Smooth muscle cell (in vitro differentiated cells): ENCODE data around the gene CDKAL1. TPM values are rescaled to one million over a fixed set of nuclear protein-coding genes. Genes with fewer than 3 reads are reported as not detected.

Experiments used
- DNase-seq: peaks from one replicate; lab custom pipeline; 2025; ENCODE audit not compliant: unreplicated experiment; lab: John Stamatoyannopoulos, UW
- H2AFZ ChIP-seq: fragments of 200-600 bp; sonication (generic); 2 replicates; pipeline ENCODE4 v1.6.0; 2016; ENCODE audit warnings: antibody characterized with exemption, low read depth, mild to moderate bottlenecking
- H3F3A ChIP-seq: fragments of 200-600 bp; sonication (generic); 2 replicates; pipeline ENCODE4 v1.6.0; 2017; ENCODE audit warnings: antibody characterized with exemption, low read depth
- H3K27ac ChIP-seq: fragments of 200-600 bp; sonication (generic); 2 replicates; pipeline ENCODE4 v1.5.1; 2016; ENCODE audit warnings: low read depth, mild to moderate bottlenecking
- H3K27me3 ChIP-seq: fragments of 200-600 bp; sonication (generic); 2 replicates; pipeline ENCODE4 v1.6.1; 2016; ENCODE audit warnings: low read depth, mild to moderate bottlenecking
- H3K36me3 ChIP-seq: fragments of 200-600 bp; sonication (generic); 2 replicates; pipeline ENCODE4 v1.5.1; 2016; ENCODE audit warnings: low read depth
- H3K4me1 ChIP-seq: fragments of 200-600 bp; sonication (generic); 2 replicates; pipeline ENCODE4 v1.5.1; 2016; ENCODE audit warnings: low read depth
- H3K4me2 ChIP-seq: fragments of 200-600 bp; sonication (generic); 2 replicates; pipeline ENCODE4 v1.6.0; 2016; ENCODE audit warnings: mild to moderate bottlenecking
- H3K4me3 ChIP-seq: fragments of 200-600 bp; sonication (generic); 2 replicates; pipeline ENCODE4 v1.5.1; 2016; ENCODE audit warnings: mild to moderate bottlenecking
- H3K79me2 ChIP-seq: fragments of 200-600 bp; sonication (generic); 2 replicates; pipeline ENCODE4 v1.6.0; 2016; ENCODE audit warnings: low read depth, mild to moderate bottlenecking
- H3K9ac ChIP-seq: fragments of 200-600 bp; sonication (generic); 2 replicates; pipeline ENCODE4 v1.6.0; 2016; ENCODE audit warnings: low read depth
- H3K9me3 ChIP-seq: fragments of 200-600 bp; sonication (generic); replicated peaks from 2 replicates; pipeline ENCODE4 v1.5.1; 2016; ENCODE audit warnings: low read depth
- H4K20me1 ChIP-seq: fragments of 200-600 bp; sonication (generic); 2 replicates; pipeline ENCODE4 v1.6.0; 2016; ENCODE audit warnings: low read depth
- CTCF ChIP-seq: fragments of 200-600 bp; sonication (generic); IDR thresholded peaks from 2 replicates; pipeline ENCODE4 v1.5.1; 2017; ENCODE audit warnings: borderline replicate concordance, mild to moderate bottlenecking, antibody characterized with exemption; ENCODE audit not compliant: insufficient read depth, poor library complexity, severe bottlenecking
- WGBS: methylation state at CpG from one replicate; pipeline ENCODE4 v1.1.7; 2016; ENCODE audit warnings: low lambda C conversion rate; 5-methylcytosine and 5-hydroxymethylcytosine counted together
- polyA plus RNA-seq: library from polyadenylated mRNA; unstranded; fragments of >200 nt; fragmentation: Nextera tagmentation; extraction: Ambion mirVana; gene quantifications from 2 replicates; pipeline ENCODE4 v1.2.1, GENCODE V29; 2016
- total RNA-seq: library from RNA; depleted of rRNA; stranded (reverse); fragments of >200 nt; gene quantifications from 2 replicates; pipeline ENCODE4 v1.2.3, GENCODE V29; 2014

Gene CDKAL1
- total and polyA plus RNA-seq, 2 experiments from 2014 or later = 16.5 to 16.6 TPM

- Histone ChIP-seq H2AFZ (no peak overlapping the region), H3K27ac (peak overlapping the region; percentile 83), H3K27me3 (no peaks in the 10 kb centered on the region), H3K9ac (no peak overlapping the region), H3K4me3 (no peak overlapping the region), H3F3A (peaks cover 14% of the 10 kb centered on the region), H4K20me1 (no peaks in the 10 kb centered on the region), H3K4me2 (no peak overlapping the region), H3K9me3 (no peaks in the 10 kb centered on the region), H3K79me2 (peaks cover 10% of the 10 kb centered on the region), H3K4me1 (peaks cover 42% of the 10 kb centered on the region), H3K36me3 (no peaks in the 10 kb centered on the region)
- WGBS = 88% methylated on average over 2 of the region's 2 CpGs
- no peak for DNase-seq
- no peak for TF ChIP-seq CTCF
These were observed 175.2 kb downstream of the CDKAL1 start for GRCh38 chr6:20709451-20709850.

- Histone ChIP-seq H3K9ac (no peak overlapping the region), H3K4me2 (no peak overlapping the region), H3K27ac (peak overlapping the region; percentile 98), H4K20me1 (no peaks in the 10 kb centered on the region), H2AFZ (no peak overlapping the region), H3K4me3 (no peak overlapping the region), H3F3A (peaks cover 14% of the 10 kb centered on the region), H3K4me1 (peaks cover 41% of the 10 kb centered on the region), H3K9me3 (no peaks in the 10 kb centered on the region), H3K36me3 (no peaks in the 10 kb centered on the region), H3K79me2 (peaks cover 10% of the 10 kb centered on the region), H3K27me3 (no peaks in the 10 kb centered on the region)
- DNase-seq = no peak
- no peak for TF ChIP-seq CTCF
- 90% methylated on average over 2 of the region's 2 CpGs for WGBS
These were observed 176.1 kb downstream of the CDKAL1 start for GRCh38 chr6:20710341-20710740.

GRCh38 chr6:20711518-20711917 lies 177.3 kb downstream of the CDKAL1 start:
- Histone ChIP-seq H3K36me3 (no peaks in the 10 kb centered on the region), H3K27ac (peak overlapping the region; percentile 98), H3F3A (peaks cover 14% of the 10 kb centered on the region), H3K4me2 (peak overlapping the region; percentile 80), H3K4me3 (no peak overlapping the region), H3K9ac (peak overlapping the region; percentile 79), H3K79me2 (peaks cover 10% of the 10 kb centered on the region), H3K4me1 (peaks cover 41% of the 10 kb centered on the region), H2AFZ (no peak overlapping the region), H3K9me3 (no peaks in the 10 kb centered on the region), H4K20me1 (no peaks in the 10 kb centered on the region), H3K27me3 (no peaks in the 10 kb centered on the region)
- WGBS = 4% methylated on average over 1 of the region's 1 CpG
- TF ChIP-seq CTCF = no peak
- DNase-seq = no peak

GRCh38 chr6:20712011-20712410 lies 177.8 kb downstream of the CDKAL1 start:
- H3F3A ChIP-seq = peaks cover 13% of the 10 kb centered on the region
- no peak overlapping the region for H3K4me3 ChIP-seq
- H3K9ac ChIP-seq = peak overlapping the region; percentile 79
- H4K20me1 ChIP-seq = no peaks in the 10 kb centered on the region
- H3K36me3 ChIP-seq = no peaks in the 10 kb centered on the region
- H3K9me3 ChIP-seq = no peaks in the 10 kb centered on the region
- H3K79me2 ChIP-seq = peaks cover 10% of the 10 kb centered on the region
- no peak for DNase-seq
- peaks cover 38% of the 10 kb centered on the region for H3K4me1 ChIP-seq
- H2AFZ ChIP-seq = no peak overlapping the region
- WGBS = 12% methylated on average over 2 of the region's 2 CpGs
- no peaks in the 10 kb centered on the region for H3K27me3 ChIP-seq
- H3K27ac ChIP-seq = peak overlapping the region; percentile 98
- H3K4me2 ChIP-seq = peak overlapping the region; percentile 80
- no peak for TF ChIP-seq CTCF
